NCI-H2196 treated with DMSO at 0.1 percent for 48 hours (cell line): ENCODE data around the gene ZFP1.
A peak's percentile ranks its signal among the peaks of the same experiment; 100 is the strongest.

ENCODE experiments used
- DNase-seq: peaks from one replicate; lab custom pipeline; 2025; ENCODE audit not compliant: unreplicated experiment; lab: John Stamatoyannopoulos, UW

Gene ZFP1

GRCh38 chr16:75148311-75149195 lies at the start of gene ZFP1:
TSS of gene ZFP1 (plus strand) at chr16:75148524. CDS start at chr16:75152952, 4,428 bp downstream.
- DNase-seq: peak; percentile 37

- no peak for DNase-seq
These were observed 49.2 kb upstream of the ZFP1 start for GRCh38 chr16:75099075-75099667.

- no peak for DNase-seq
These were observed 48.4 kb upstream of the ZFP1 start for GRCh38 chr16:75099738-75100602.

- no peak for DNase-seq
These were observed 47.7 kb upstream of the ZFP1 start for GRCh38 chr16:75100603-75100990.

- no peak for DNase-seq
These were observed 46.7 kb upstream of the ZFP1 start for GRCh38 chr16:75101635-75102034.

- DNase-seq: no peak
These were observed 45.7 kb upstream of the ZFP1 start for GRCh38 chr16:75102595-75102994.

GRCh38 chr16:75103994-75104393 lies 44.3 kb upstream of the ZFP1 start:
- no peak for DNase-seq

GRCh38 chr16:75104836-75105235 lies 43.5 kb upstream of the ZFP1 start:
- DNase-seq: no peak

GRCh38 chr16:75105306-75106061 lies 42.8 kb upstream of the ZFP1 start:
- DNase-seq: no peak

GRCh38 chr16:75106351-75107274 lies 41.7 kb upstream of the ZFP1 start:
- no peak for DNase-seq

- DNase-seq: no peak
These were observed 40.8 kb upstream of the ZFP1 start for GRCh38 chr16:75107505-75107904.

- peak; percentile 47 for DNase-seq
These were observed 39.3 kb upstream of the ZFP1 start for GRCh38 chr16:75108792-75109731.

- peak; percentile 32 for DNase-seq
These were observed 38.5 kb upstream of the ZFP1 start for GRCh38 chr16:75109732-75110243.

- DNase-seq: peak; percentile 31
These were observed 37.4 kb upstream of the ZFP1 start for GRCh38 chr16:75110637-75111513.

GRCh38 chr16:75111514-75111940 lies 36.8 kb upstream of the ZFP1 start:
- no peak for DNase-seq

GRCh38 chr16:75111961-75112733 lies 36.2 kb upstream of the ZFP1 start:
- DNase-seq: no peak
